GM12878 (cell line): ENCODE measurements around the gene B3GALT5. TPM values are rescaled to one million over a fixed set of nuclear protein-coding genes. Genes with fewer than 3 reads are reported as not detected.

Experiments used
- ATAC-seq: fragments of 200-7000 bp; cut with Tn5 transposase; 3 replicates; pipeline ENCODE4 v1.9.1; 2020; ENCODE audit warnings: mild to moderate bottlenecking, moderate library complexity
- BruUV-seq: library from RNA; stranded (reverse); fragments of 400-500 nt; replicated peaks from 2 replicates; lab custom pipeline; 2021; lab: Mats Ljungman, UMichigan
- CTCF ChIA-PET: fragments of 300-600 bp; sonication (Branson Sonifier 250); formaldehyde crosslinking; extraction: SDS; loops from one replicate; lab custom pipeline; 2021; ENCODE audit warnings: inconsistent platforms; lab: Yijun Ruan, JAX
- POLR2A ChIA-PET: fragments of 350-600 bp; formaldehyde crosslinking; extraction: SDS; loops from one replicate; lab custom pipeline; 2021; ENCODE audit warnings: inconsistent platforms; lab: Charles Lee
- RAD21 ChIA-PET: fragments of 300-600 bp; sonication (Branson Sonifier 250); formaldehyde crosslinking; loops from one replicate; lab custom pipeline; 2023; ENCODE audit warnings: antibody characterized with exemption; ENCODE audit not compliant: unreplicated experiment; lab: Charles Lee
- SMC1A ChIA-PET: fragments of 300-600 bp; sonication (Branson Sonifier 250); formaldehyde crosslinking; loops from one replicate; lab custom pipeline; 2023; ENCODE audit not compliant: unreplicated experiment, uncharacterized antibody; lab: Charles Lee
- DNase-seq: peaks from one replicate; pipeline ENCODE4 v3.0.0-alpha.2; 2011; ENCODE audit warnings: low read depth, low spot score
- FAIRE-seq: peaks from 3 replicates; lab custom pipeline; 2011; peaks lifted over from hg19 to GRCh38; lab: Jason Lieb, UNC
- H2AFZ ChIP-seq: 2 replicates; pipeline ENCODE4 v1.6.0; 2011; ENCODE audit warnings: low read depth, low read length, control low read depth; ENCODE audit not compliant: control insufficient read depth
- H3K27ac ChIP-seq: 2 replicates; pipeline ENCODE4 v1.5.1; 2011; ENCODE audit warnings: control low read depth; ENCODE audit not compliant: control insufficient read depth, insufficient read depth
- H3K27me3 ChIP-seq, 2 experiments: replicated peaks in 1 of 2; 2 replicates each; pipeline versions ENCODE4 v1.6.0 to v1.6.1; 2011; ENCODE audit warnings: low read length in 1 of 2; ENCODE audit not compliant: control insufficient read depth in 2 of 2, insufficient read depth in 2 of 2
- H3K36me3 ChIP-seq, 2 experiments: 2 replicates each; pipeline ENCODE4 v1.5.1; 2011; ENCODE audit warnings: low read length in 1 of 2; ENCODE audit not compliant: control insufficient read depth in 2 of 2, insufficient read depth in 2 of 2
- H3K4me1 ChIP-seq: 2 replicates; pipeline ENCODE4 v1.6.1; 2011; ENCODE audit warnings: mild to moderate bottlenecking, low read length, moderate library complexity, mixed read lengths; ENCODE audit not compliant: control insufficient read depth, insufficient read depth
- H3K4me2 ChIP-seq: 2 replicates; pipeline ENCODE4 v1.6.0; 2011; ENCODE audit warnings: control low read depth; ENCODE audit not compliant: control insufficient read depth, insufficient read depth
- H3K4me3 ChIP-seq: fragments of 200-600 bp; sonication (generic); 2 replicates; pipeline ENCODE4 v1.5.1; 2016
- H3K79me2 ChIP-seq: 2 replicates; pipeline ENCODE4 v1.6.0; 2011; ENCODE audit warnings: low read length; ENCODE audit not compliant: control insufficient read depth, insufficient read depth
- H3K9ac ChIP-seq: 2 replicates; pipeline ENCODE4 v1.8.0; 2011; ENCODE audit warnings: low read length, control low read depth, mixed read lengths; ENCODE audit not compliant: control insufficient read depth, insufficient read depth
- H3K9me3 ChIP-seq: replicated peaks from 3 replicates; pipeline ENCODE4 v1.5.1; 2011; ENCODE audit warnings: mild to moderate bottlenecking, low read length; ENCODE audit not compliant: control insufficient read depth, insufficient read depth
- H4K20me1 ChIP-seq: 2 replicates; pipeline ENCODE4 v1.6.0; 2011; ENCODE audit not compliant: control insufficient read depth, insufficient read depth
- BHLHE40 ChIP-seq, 2 experiments: fragments of 450-650 bp in 1 of 2; IDR thresholded peaks; 2 replicates each; pipeline ENCODE4 v1.6.1; 2011 to 2017; ENCODE audit warnings: low read depth in 2 of 2, borderline replicate concordance in 1 of 2, improper control_type of control experiment in 1 of 2, low read length in 1 of 2, mild to moderate bottlenecking in 1 of 2
- CBFB ChIP-seq: IDR thresholded peaks from 2 replicates; pipeline ENCODE4 v1.6.1; 2016; ENCODE audit warnings: antibody characterized with exemption, low read depth
- E2F8 ChIP-seq: fragments of 450-650 bp; IDR thresholded peaks from 2 replicates; pipeline ENCODE4 v1.6.1; 2018; ENCODE audit warnings: mild to moderate bottlenecking, low read depth, moderate library complexity; ENCODE audit not compliant: partially characterized antibody
- EZH2 ChIP-seq: IDR thresholded peaks from 2 replicates; pipeline ENCODE4 v1.6.1; 2012; ENCODE audit warnings: low read depth, mild to moderate bottlenecking, control low read depth, inconsistent platforms, low read length, borderline replicate concordance; ENCODE audit not compliant: control insufficient read depth
- MTA2 ChIP-seq: fragments of 450-650 bp; IDR thresholded peaks from 2 replicates; pipeline ENCODE4 v1.6.1; 2016; ENCODE audit warnings: low read depth, mild to moderate bottlenecking, moderate library complexity
- MTA3 ChIP-seq: IDR thresholded peaks from 2 replicates; pipeline ENCODE4 v1.6.1; 2012; ENCODE audit warnings: low read length, inconsistent platforms, borderline replicate concordance
- NFXL1 ChIP-seq: fragments of 450-650 bp; IDR thresholded peaks from 2 replicates; pipeline ENCODE4 v1.6.1; 2017; ENCODE audit warnings: antibody characterized with exemption, mild to moderate bottlenecking, borderline replicate concordance
- PBX3 ChIP-seq: IDR thresholded peaks from 2 replicates; pipeline ENCODE4 v1.6.1; 2011; ENCODE audit warnings: mild to moderate bottlenecking, low read depth, low read length, moderate library complexity; ENCODE audit not compliant: insufficient replicate concordance
- RFX5 ChIP-seq: IDR thresholded peaks from 2 replicates; pipeline ENCODE4 v1.6.1; 2011; ENCODE audit warnings: low read depth, low read length, improper control_type of control experiment
- SUPT20H ChIP-seq: IDR thresholded peaks from 2 replicates; pipeline ENCODE4 v1.6.1; 2011; ENCODE audit warnings: low read depth, mild to moderate bottlenecking, low read length, moderate library complexity, borderline replicate concordance; ENCODE audit not compliant: control insufficient read depth
- TCF12 ChIP-seq: IDR thresholded peaks from 2 replicates; pipeline ENCODE4 v1.6.1; 2011; ENCODE audit warnings: low read depth, mild to moderate bottlenecking, low read length
- YY1 ChIP-seq: IDR thresholded peaks from 2 replicates; pipeline ENCODE4 v1.6.1; 2011; ENCODE audit warnings: low read depth, mild to moderate bottlenecking, low read length
- WGBS: methylation state at CpG from one replicate; pipeline ENCODE4 v1.1.6; 2016; ENCODE audit warnings: low lambda C conversion rate; ENCODE audit not compliant: insufficient replicate concordance, insufficient coverage; ENCODE audit errors: missing lambda C conversion rate; 5-methylcytosine and 5-hydroxymethylcytosine counted together
- in situ Hi-C: fragments of 300-500 bp; cut with MboI; formaldehyde crosslinking; loops from 9 replicates; pipeline ENCODE4 v1.14.3; 2018; ENCODE audit warnings: mixed read lengths
- intact Hi-C: fragments of 100-400 bp; cut with micrococcal nuclease; formaldehyde crosslinking; loops from one replicate; pipeline ENCODE4 v1.14.2; 2022; ENCODE audit not compliant: unreplicated experiment
- polyA plus RNA-seq, 11 experiments: library from polyadenylated mRNA; depleted of rRNA in 4 of 11; unstranded in 6 of 11; stranded (reverse) in 5 of 11; fragments of >200 nt; fragmentation: Nextera tagmentation in 4 of 11; fragmentation: Illumina TruSeq in 1 of 11; extraction: Ambion mirVana in 4 of 11; extraction: Trizol in 1 of 11; gene quantifications; 1 replicate in 1 of 11; 2 replicates in 10 of 11; pipeline versions ENCODE4 v1.2.1 to v1.2.3, GENCODE V29; 2011 to 2016; ENCODE audit warnings: inconsistent platforms in 2 of 11, missing spikeins in 2 of 11, low read depth in 1 of 11
- total RNA-seq, 4 experiments: library from RNA; depleted of rRNA in 3 of 4; stranded (reverse); fragments of >200 nt in 3 of 4; fragmentation: Illumina TruSeq in 1 of 4; extraction: Trizol in 1 of 4; gene quantifications; 2 replicates each; pipeline versions ENCODE4 v1.2.1 to v1.2.3, GENCODE V29; 2013 to 2021
- TF ChIP-seq, protein P1 (sequence below): IDR thresholded peaks from 2 replicates; pipeline ENCODE4 v1.6.1; 2012; ENCODE audit warnings: low read depth, low read length, improper control_type of control experiment

Gene B3GALT5
- total and polyA plus RNA-seq, 10 of the 15 experiments (the other 5 are each of a cell fraction or from before 2014, with no cell fraction given), result 0.03 to 0.04 TPM; not detected in 8

GRCh38 chr21:39703578-39703977 lies 90.8 kb downstream of the B3GALT5 start:
- SMC1A ChIA-PET, result no interaction called here
- Histone ChIP-seq H3K9me3 (no peaks in the 10 kb centered on the region), H3K27ac (no peak overlapping the region), H3K36me3 (no peaks in the 10 kb centered on the region), H4K20me1 (no peaks in the 10 kb centered on the region), H3K9ac (no peak overlapping the region), H3K4me3 (no peak overlapping the region), H3K4me1 (no peaks in the 10 kb centered on the region)
- POLR2A ChIA-PET, result no interaction called here
- BruUV-seq, result no TSS peak
- no peak for ATAC-seq
- RAD21 ChIA-PET, result no interaction called here
- intact Hi-C loops, result no loop called here
- in situ Hi-C loops, result no loop called here
- CTCF ChIA-PET, result no interaction called here
- 0% methylated on average over 1 of the region's 1 CpG for WGBS
- TF ChIP-seq PBX3 (no peak), TCF12 (no peak)
- TF ChIP-seq, all 136 proteins: peak for 0
- DNase-seq (no peak), FAIRE-seq (no peak)
- H2AFZ ChIP-seq, result no peak overlapping the region
- no peaks in the 10 kb centered on the region for H3K27me3 ChIP-seq
- no peaks in the 10 kb centered on the region for H3K79me2 ChIP-seq
- no peak overlapping the region for H3K4me2 ChIP-seq

GRCh38 chr21:39705849-39706248 lies 93.1 kb downstream of the B3GALT5 start:
- no peak for ATAC-seq
- H3K4me3 ChIP-seq, result no peak overlapping the region
- ChIA-PET CTCF (no interaction called here), SMC1A (no interaction called here), RAD21 (no interaction called here), POLR2A (no interaction called here)
- H4K20me1 ChIP-seq, result no peaks in the 10 kb centered on the region
- no peaks in the 10 kb centered on the region for H3K79me2 ChIP-seq
- H2AFZ ChIP-seq, result no peak overlapping the region
- in situ Hi-C loops, result no loop called here
- WGBS, result 0% methylated on average over 2 of the region's 2 CpGs
- no peak overlapping the region for H3K9ac ChIP-seq
- H3K27me3 ChIP-seq, result no peaks in the 10 kb centered on the region
- H3K4me1 ChIP-seq, result no peaks in the 10 kb centered on the region
- no peaks in the 10 kb centered on the region for H3K9me3 ChIP-seq
- no peak for FAIRE-seq
- no peak for DNase-seq
- H3K27ac ChIP-seq, result no peak overlapping the region
- no TSS peak for BruUV-seq
- H3K4me2 ChIP-seq, result no peak overlapping the region
- H3K36me3 ChIP-seq, result no peaks in the 10 kb centered on the region
- intact Hi-C loops, result no loop called here
- TF ChIP-seq BHLHE40 (IDR thresholded peaks at IDR 0.05; ENCODE audit: borderline replicate concordance in 1 of 2, low read depth in 2 of 2, low read length in 1 of 2) (no peak), EZH2 (no peak), YY1 (no peak), NFXL1 (no peak), SUPT20H (no peak), MTA2 (no peak), E2F8 (no peak), MTA3 (no peak), CBFB (no peak), RFX5 (no peak)
- TF ChIP-seq, protein P1, sequence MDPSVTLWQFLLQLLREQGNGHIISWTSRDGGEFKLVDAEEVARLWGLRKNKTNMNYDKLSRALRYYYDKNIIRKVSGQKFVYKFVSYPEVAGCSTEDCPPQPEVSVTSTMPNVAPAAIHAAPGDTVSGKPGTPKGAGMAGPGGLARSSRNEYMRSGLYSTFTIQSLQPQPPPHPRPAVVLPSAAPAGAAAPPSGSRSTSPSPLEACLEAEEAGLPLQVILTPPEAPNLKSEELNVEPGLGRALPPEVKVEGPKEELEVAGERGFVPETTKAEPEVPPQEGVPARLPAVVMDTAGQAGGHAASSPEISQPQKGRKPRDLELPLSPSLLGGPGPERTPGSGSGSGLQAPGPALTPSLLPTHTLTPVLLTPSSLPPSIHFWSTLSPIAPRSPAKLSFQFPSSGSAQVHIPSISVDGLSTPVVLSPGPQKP, result no peak
